IgD-negative memory B cell (primary cell): ENCODE data around the gene AHI1. TPM values are rescaled to one million over a fixed set of nuclear protein-coding genes. Genes with fewer than 3 reads are reported as not detected.
"Not testable (repeated sequence)": the region's sequence is repeated elsewhere in the genome, so short reads cannot be mapped to it uniquely, and the experiment has no call there.

Experiments
- H3K27ac Mint-ChIP-seq, 3 donors: one replicate each; pipeline ENCODE4 v1.8.0; 2020 to 2022; ENCODE audit warnings: mild to moderate bottlenecking in 3 of 3, mixed read lengths in 3 of 3, moderate library complexity in 1 of 3
- H3K27me3 Mint-ChIP-seq: one replicate; pipeline ENCODE4 v1.8.0; 2021; ENCODE audit warnings: mixed read lengths
- H3K36me3 Mint-ChIP-seq: one replicate; pipeline ENCODE4 v1.8.0; 2020; ENCODE audit warnings: mild to moderate bottlenecking, mixed read lengths
- H3K4me1 Mint-ChIP-seq, 3 donors: one replicate each; pipeline ENCODE4 v1.8.0; 2020 to 2022; ENCODE audit warnings: mixed read lengths in 3 of 3, mild to moderate bottlenecking in 1 of 3
- H3K4me3 Mint-ChIP-seq, 4 donors: one replicate each; pipeline ENCODE4 v1.8.0; 2020 to 2022; ENCODE audit warnings: mild to moderate bottlenecking in 4 of 4, mixed read lengths in 4 of 4, moderate library complexity in 3 of 4
- H3K9me3 Mint-ChIP-seq, 3 donors: one replicate each; pipeline ENCODE4 v1.8.0; 2020 to 2021; ENCODE audit warnings: mixed read lengths in 3 of 3, mild to moderate bottlenecking in 1 of 3
- polyA plus RNA-seq: library from polyadenylated mRNA; unstranded; fragments of 300-500 nt; fragmentation: Illumina TruSeq; gene quantifications from one replicate; pipeline ENCODE4 v1.2.3, GENCODE V29; 2021

AHI1 gene
- polyA plus RNA-seq, 1 donor from 2014 or later: 10.4 TPM

DNA sequence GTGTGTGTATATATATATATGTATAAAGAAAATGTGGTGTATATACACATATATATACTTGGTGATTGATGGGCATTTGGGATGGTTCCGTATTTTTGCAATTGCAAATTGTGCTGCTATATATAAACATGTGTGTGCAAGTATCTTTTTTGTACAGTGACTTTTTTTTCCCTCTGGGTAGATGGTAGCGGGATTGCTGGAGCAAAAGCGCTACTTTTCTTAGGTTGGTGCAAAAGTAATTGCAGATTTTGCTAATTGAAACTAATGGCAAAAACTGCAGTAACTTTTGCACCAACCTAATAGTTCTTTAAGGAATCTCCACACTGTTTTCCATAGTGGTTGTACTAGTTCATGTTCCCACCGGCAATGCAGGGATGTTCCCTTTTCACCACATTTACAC, 135.4 kb downstream of the AHI1 start:
- Mint-ChIP-seq H3K36me3 (peaks cover 3% of the 10 kb centered on the region), H3K27me3 (no peaks in the 10 kb centered on the region), H3K4me3 (no peak overlapping the region), H3K27ac (no peak overlapping the region), H3K9me3 (peaks cover 2 to 16% (median 9%) of the 10 kb centered on the region in 3 donors), H3K4me1 (peaks cover 0 to 3% (median 0%) of the 10 kb centered on the region in 3 donors)

GRCh38 chr6:135360222-135360621, 137.3 kb downstream of the AHI1 start:
- peaks cover 2 to 9% (median 4%) of the 10 kb centered on the region in 3 donors for H3K9me3 Mint-ChIP-seq
- no peak overlapping the region for H3K4me3 Mint-ChIP-seq
- no peak overlapping the region for H3K27ac Mint-ChIP-seq
- no peaks in the 10 kb centered on the region for H3K27me3 Mint-ChIP-seq
- H3K36me3 Mint-ChIP-seq: peaks cover 4% of the 10 kb centered on the region
- peaks cover 0 to 3% (median 0%) of the 10 kb centered on the region in 3 donors for H3K4me1 Mint-ChIP-seq

GRCh38 chr6:135358985-135359384, 138.6 kb downstream of the AHI1 start:
- Mint-ChIP-seq H3K27me3 (no peaks in the 10 kb centered on the region), H3K4me3 (no peak overlapping the region), H3K9me3 (peaks cover 0 to 4% (median 0%) of the 10 kb centered on the region in 3 donors), H3K4me1 (peaks cover 0 to 1% (median 0%) of the 10 kb centered on the region in 3 donors), H3K36me3 (peaks cover 5% of the 10 kb centered on the region), H3K27ac (no peak overlapping the region)

GRCh38 chr6:135358251-135358821, 139.2 kb downstream of the AHI1 start:
- Mint-ChIP-seq H3K4me1 (peaks cover 0 to 1% (median 0%) of the 10 kb centered on the region in 3 donors), H3K4me3 (no peak overlapping the region), H3K36me3 (peaks cover 5% of the 10 kb centered on the region), H3K27ac (no peak overlapping the region), H3K9me3 (peaks cover 0 to 4% (median 0%) of the 10 kb centered on the region in 3 donors), H3K27me3 (no peaks in the 10 kb centered on the region)

DNA sequence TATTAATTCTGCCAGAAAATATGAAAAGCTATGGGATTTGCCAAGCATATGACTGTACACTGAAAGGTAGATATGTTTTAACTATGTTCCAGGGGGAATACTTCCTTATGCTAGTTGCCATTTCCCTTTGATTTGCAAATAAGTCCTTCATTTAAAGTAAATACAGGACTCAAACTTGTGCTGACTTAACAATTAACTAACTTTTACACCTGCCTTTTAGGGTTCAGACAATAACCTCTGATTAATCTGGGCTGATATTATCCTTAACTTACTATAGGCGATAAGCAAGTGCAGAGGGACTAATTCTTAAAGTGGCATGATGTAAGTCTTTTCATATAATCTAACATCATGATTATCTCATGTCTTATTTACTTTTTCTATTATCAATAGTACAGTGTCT, 143.1 kb downstream of the AHI1 start:
- H3K9me3 Mint-ChIP-seq: no peaks in the 10 kb centered on the region
- H3K4me1 Mint-ChIP-seq: peaks cover 0 to 1% (median 0%) of the 10 kb centered on the region in 3 donors
- peaks cover 8% of the 10 kb centered on the region for H3K36me3 Mint-ChIP-seq
- no peak overlapping the region for H3K4me3 Mint-ChIP-seq
- H3K27ac Mint-ChIP-seq: no peak overlapping the region
- no peaks in the 10 kb centered on the region for H3K27me3 Mint-ChIP-seq

DNA sequence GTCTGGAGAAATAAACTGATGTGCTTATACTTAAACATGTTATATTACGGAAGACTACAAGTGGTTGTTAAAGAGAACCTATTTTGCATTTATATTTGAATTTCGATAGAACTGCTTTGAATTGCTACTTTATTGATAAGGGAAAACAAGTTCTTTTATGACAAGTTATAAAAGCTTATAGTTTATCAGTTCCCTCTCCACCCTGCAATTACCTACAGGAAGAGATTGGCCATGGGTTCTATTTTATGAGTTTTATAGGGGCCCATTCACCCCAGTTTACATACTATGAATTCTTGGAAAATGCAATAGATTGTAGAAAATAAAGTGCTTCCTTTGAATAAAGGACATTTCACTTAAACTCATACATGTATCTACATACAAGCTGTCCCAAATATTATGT, 144.4 kb downstream of the AHI1 start:
- H3K27ac Mint-ChIP-seq: no peak overlapping the region
- no peak overlapping the region for H3K4me3 Mint-ChIP-seq
- no peaks in the 10 kb centered on the region for H3K9me3 Mint-ChIP-seq
- no peaks in the 10 kb centered on the region for H3K27me3 Mint-ChIP-seq
- H3K4me1 Mint-ChIP-seq: peaks cover 0 to 1% (median 0%) of the 10 kb centered on the region in 3 donors
- peaks cover 8% of the 10 kb centered on the region for H3K36me3 Mint-ChIP-seq

- Mint-ChIP-seq H3K27ac (no peak overlapping the region), H3K36me3 (peaks cover 10% of the 10 kb centered on the region), H3K4me3 (no peak overlapping the region), H3K4me1 (peaks cover 0 to 1% (median 0%) of the 10 kb centered on the region in 3 donors), H3K9me3 (no peaks in the 10 kb centered on the region), H3K27me3 (no peaks in the 10 kb centered on the region)
Observed at GRCh38 chr6:135351635-135352034, 145.9 kb downstream of the AHI1 start.

- no peak overlapping the region for H3K27ac Mint-ChIP-seq
- H3K27me3 Mint-ChIP-seq: no peaks in the 10 kb centered on the region
- H3K36me3 Mint-ChIP-seq: peaks cover 9% of the 10 kb centered on the region
- peaks cover under 1 to 4% (median 2%) of the 10 kb centered on the region in 3 donors for H3K4me1 Mint-ChIP-seq
- H3K9me3 Mint-ChIP-seq: peaks cover 0 to 2% (median 0%) of the 10 kb centered on the region in 3 donors
- H3K4me3 Mint-ChIP-seq: no peak overlapping the region
Observed at GRCh38 chr6:135347887-135348286, 149.7 kb downstream of the AHI1 start.

- Mint-ChIP-seq H3K9me3 (peaks cover 0 to 2% (median 0%) of the 10 kb centered on the region in 3 donors), H3K4me3 (no peak overlapping the region), H3K27ac (no peak overlapping the region), H3K36me3 (peaks cover 9% of the 10 kb centered on the region), H3K27me3 (no peaks in the 10 kb centered on the region), H3K4me1 (peaks cover 3 to 7% (median 6%) of the 10 kb centered on the region in 3 donors)
Observed at GRCh38 chr6:135346747-135347146, 150.8 kb downstream of the AHI1 start.

GRCh38 chr6:135344526-135344925, 153.0 kb downstream of the AHI1 start:
- Mint-ChIP-seq H3K27me3 (no peaks in the 10 kb centered on the region), H3K36me3 (peaks cover 9% of the 10 kb centered on the region), H3K27ac (no peak overlapping the region), H3K4me3 (no peak overlapping the region), H3K4me1 (peaks cover 3 to 7% (median 6%) of the 10 kb centered on the region in 3 donors), H3K9me3 (peaks cover 0 to 2% (median 2%) of the 10 kb centered on the region in 3 donors)

- not testable (repeated sequence) for H3K9me3 Mint-ChIP-seq, H3K4me1 Mint-ChIP-seq, H3K27me3 Mint-ChIP-seq, H3K36me3 Mint-ChIP-seq, H3K27ac Mint-ChIP-seq, H3K4me3 Mint-ChIP-seq
Observed at GRCh38 chr6:135339920-135340319, 157.6 kb downstream of the AHI1 start.

GRCh38 chr6:135334169-135334568, 163.4 kb downstream of the AHI1 start:
- peaks cover 9% of the 10 kb centered on the region for H3K36me3 Mint-ChIP-seq
- no peak overlapping the region for H3K4me3 Mint-ChIP-seq
- H3K4me1 Mint-ChIP-seq: peaks cover 0 to 3% (median 0%) of the 10 kb centered on the region in 3 donors
- H3K9me3 Mint-ChIP-seq: no peaks in the 10 kb centered on the region
- H3K27ac Mint-ChIP-seq: no peak overlapping the region
- H3K27me3 Mint-ChIP-seq: no peaks in the 10 kb centered on the region

DNA sequence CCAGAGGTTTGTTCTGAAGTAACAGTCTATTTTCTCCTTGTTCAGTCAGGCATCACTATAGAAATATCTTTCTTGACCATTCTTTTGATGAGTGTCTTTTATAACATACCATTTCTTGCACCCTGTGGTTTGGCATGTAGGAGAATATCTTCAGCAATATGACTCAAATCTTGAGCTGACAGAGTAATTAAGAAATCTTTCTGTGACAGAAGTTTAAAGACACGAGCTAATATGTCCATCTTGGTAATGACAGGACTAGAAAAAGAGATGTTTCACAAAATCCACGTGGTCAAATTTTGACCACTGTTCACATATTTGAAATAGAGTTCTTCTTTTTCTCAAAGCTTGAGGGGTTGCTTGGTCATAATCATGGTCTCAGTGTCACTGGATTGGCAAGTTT, 166.5 kb downstream of the AHI1 start:
- peaks cover 12% of the 10 kb centered on the region for H3K36me3 Mint-ChIP-seq
- H3K27ac Mint-ChIP-seq: no peak overlapping the region
- H3K4me1 Mint-ChIP-seq: peaks cover 0 to 3% (median 0%) of the 10 kb centered on the region in 3 donors
- H3K4me3 Mint-ChIP-seq: no peak overlapping the region
- H3K9me3 Mint-ChIP-seq: no peaks in the 10 kb centered on the region
- H3K27me3 Mint-ChIP-seq: no peaks in the 10 kb centered on the region

DNA sequence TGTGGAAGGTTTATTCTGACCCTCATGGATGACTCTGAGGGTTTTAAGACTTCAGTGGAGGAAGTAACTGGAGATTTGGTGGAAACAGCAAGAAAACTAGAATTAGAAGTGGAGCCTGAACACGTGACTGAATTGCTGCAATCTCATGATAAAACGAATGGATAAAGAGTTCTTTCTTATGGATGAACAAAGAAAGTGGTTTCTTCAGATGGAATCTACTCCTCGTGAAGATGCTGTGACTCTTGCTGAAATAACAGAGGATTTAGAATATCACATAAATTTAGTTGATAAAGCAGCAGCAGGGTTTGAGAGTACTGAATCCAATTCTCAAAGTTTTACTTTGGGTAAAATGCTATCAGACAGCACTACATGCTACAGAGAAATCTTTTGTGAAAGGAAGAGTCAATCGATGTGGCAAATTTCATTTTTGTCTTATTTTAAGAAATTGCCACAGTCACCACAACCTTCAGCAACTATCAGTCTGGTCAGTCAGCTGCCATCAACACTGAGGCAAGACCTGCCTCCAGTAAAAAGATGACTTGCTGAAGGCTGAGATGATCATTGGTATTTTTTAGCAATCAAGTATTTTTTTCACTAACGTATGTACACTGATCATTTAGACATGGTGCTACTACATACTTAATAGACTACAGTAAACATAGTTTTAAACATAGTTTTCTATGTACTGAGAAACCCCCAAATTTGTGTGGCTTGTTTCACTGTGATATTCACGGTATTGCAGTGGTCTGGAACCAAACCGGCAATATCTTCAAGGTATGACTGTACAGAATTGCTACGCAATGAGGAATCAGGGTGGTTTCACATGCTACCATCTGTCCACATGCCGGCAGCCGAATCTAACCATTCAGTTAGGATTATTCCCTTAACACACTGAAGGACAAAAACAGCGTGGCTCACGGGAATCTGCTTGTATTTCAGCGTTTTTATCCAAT, 167.4 kb downstream of the AHI1 start:
- Mint-ChIP-seq H3K4me1 (peaks cover 0 to 3% (median 0%) of the 10 kb centered on the region in 3 donors), H3K27me3 (no peaks in the 10 kb centered on the region), H3K4me3 (no peak overlapping the region), H3K9me3 (peaks cover 0 to 1% (median 0%) of the 10 kb centered on the region in 3 donors), H3K27ac (no peak overlapping the region), H3K36me3 (peaks cover 16% of the 10 kb centered on the region)

DNA sequence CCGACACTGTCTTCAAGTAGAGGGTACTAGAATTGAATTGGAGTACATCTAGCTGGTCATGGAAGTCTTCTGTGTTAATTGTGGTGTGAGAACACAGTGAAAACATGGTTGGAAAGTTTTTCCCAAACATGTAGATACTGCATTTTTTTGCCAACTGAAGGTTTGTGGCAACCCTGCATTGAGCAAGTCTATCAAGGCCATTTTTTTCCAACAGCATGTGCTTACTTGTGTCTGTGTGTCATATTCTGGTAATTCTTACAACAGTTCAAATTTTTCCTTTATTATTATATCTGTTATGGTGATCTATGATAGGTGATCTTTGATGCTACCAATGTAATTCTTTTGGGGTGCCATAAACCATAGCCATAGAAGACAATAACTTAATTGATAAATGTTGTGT, 169.4 kb downstream of the AHI1 start:
- peaks cover 0 to 6% (median 3%) of the 10 kb centered on the region in 3 donors for H3K4me1 Mint-ChIP-seq
- no peak overlapping the region for H3K4me3 Mint-ChIP-seq
- no peak overlapping the region for H3K27ac Mint-ChIP-seq
- peaks cover 16% of the 10 kb centered on the region for H3K36me3 Mint-ChIP-seq
- H3K9me3 Mint-ChIP-seq: peaks cover 0 to 1% (median 0%) of the 10 kb centered on the region in 3 donors
- H3K27me3 Mint-ChIP-seq: no peaks in the 10 kb centered on the region
